ENCODE data around the gene SIAE. TPM values are rescaled to one million over a fixed set of nuclear protein-coding genes. Genes with fewer than 3 reads are reported as not detected.

SIAE gene
- 13.8 to 15.8 TPM (median 14.0 TPM) in 5 replicates for total RNA-seq (2022; extraction: Qiagen RNA extraction)

GRCh38 chr11:124673333-124674167, at the start of gene SIAE, which contains the start of gene SPA17:
Gene SIAE (minus strand): TSS chr11:124673739. CDS start chr11:124673708, 31 bp downstream.
Gene SPA17 (plus strand): TSS chr11:124673904. CDS start chr11:124675265, 1,361 bp downstream.

GRCh38 chr11:124622531-124623451, 50.7 kb downstream of the SIAE start, which contains the start of gene TBRG1:
Gene TBRG1 (plus strand): TSS chr11:124622864. CDS start chr11:124623084, 220 bp downstream.

DNA sequence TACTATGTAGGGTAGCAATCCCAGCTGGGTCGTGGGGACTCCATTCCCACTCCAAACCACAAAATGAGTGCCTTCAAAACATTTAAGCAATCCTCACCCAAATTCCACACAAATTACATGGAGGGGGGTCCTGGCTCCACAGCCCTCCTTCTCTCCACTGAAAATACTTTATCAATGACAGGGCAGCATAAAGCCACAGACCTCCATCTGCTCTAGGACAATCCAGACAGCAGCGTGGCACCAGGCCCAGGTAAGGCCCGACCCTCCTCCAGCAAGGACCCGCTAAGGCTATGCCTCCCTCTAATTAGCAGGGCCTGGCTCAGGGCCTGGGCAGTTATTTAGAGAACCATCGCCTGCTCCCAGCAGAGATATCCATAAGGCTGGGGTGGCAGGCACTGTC, 62.5 kb downstream of the SIAE start, which contains the start of gene PANX3:
PANX3 (plus strand) TSS at position 365 of the 400 bp plus-strand sequence. CDS start 129 bp downstream, outside the sequence.

Other genes starting within 250 kb of the SIAE start
- gene OR8B4, start 248.9 kb downstream of the SIAE start, total RNA-seq (2022; extraction: Qiagen RNA extraction) = not detected in 5 replicates
- gene OR8B8, start 228.0 kb downstream of the SIAE start, total RNA-seq (2022; extraction: Qiagen RNA extraction) = not detected in 5 replicates
- gene OR8B12, start 130.1 kb downstream of the SIAE start, total RNA-seq (2022; extraction: Qiagen RNA extraction) = not detected in 5 replicates
- not detected in 5 replicates for gene OR8A1, start 103.7 kb downstream of the SIAE start, total RNA-seq (2022; extraction: Qiagen RNA extraction)
- not detected in 5 replicates for gene PANX3, start 62.3 kb downstream of the SIAE start, total RNA-seq (2022; extraction: Qiagen RNA extraction)
- gene TBRG1, start 50.9 kb downstream of the SIAE start, total RNA-seq (2022; extraction: Qiagen RNA extraction) = 16.2 to 18.0 TPM (median 17.1 TPM) in 5 replicates
- 17.3 to 31.0 TPM (median 17.9 TPM) in 5 replicates for gene SPA17, start 165 bp upstream of the SIAE start, total RNA-seq (2022; extraction: Qiagen RNA extraction)
- 6.3 to 11.9 TPM (median 11.1 TPM) in 5 replicates for gene NRGN, start 66.2 kb upstream of the SIAE start, total RNA-seq (2022; extraction: Qiagen RNA extraction)
- 0.07 TPM in 1 of 5 replicates, not detected in the others for gene VSIG2, start 78.5 kb upstream of the SIAE start, total RNA-seq (2022; extraction: Qiagen RNA extraction)
- 9.1 to 13.4 TPM (median 12.1 TPM) in 5 replicates for gene ESAM, start 88.6 kb upstream of the SIAE start, total RNA-seq (2022; extraction: Qiagen RNA extraction)
- 5.0 to 6.1 TPM (median 5.3 TPM) in 5 replicates for gene MSANTD2, start 126.7 kb upstream of the SIAE start, total RNA-seq (2022; extraction: Qiagen RNA extraction)
- gene ROBO3, start 191.7 kb upstream of the SIAE start, total RNA-seq (2022; extraction: Qiagen RNA extraction) = 1.4 to 3.1 TPM (median 3.0 TPM) in 5 replicates
- 0.05 TPM in 1 of 5 replicates, not detected in the others for gene ROBO4, start 224.1 kb upstream of the SIAE start, total RNA-seq (2022; extraction: Qiagen RNA extraction)
- not detected in 5 replicates for gene HEPN1, start 245.5 kb upstream of the SIAE start, total RNA-seq (2022; extraction: Qiagen RNA extraction)